ENCODE results near the gene LLGL2.

Gene LLGL2

DNA sequence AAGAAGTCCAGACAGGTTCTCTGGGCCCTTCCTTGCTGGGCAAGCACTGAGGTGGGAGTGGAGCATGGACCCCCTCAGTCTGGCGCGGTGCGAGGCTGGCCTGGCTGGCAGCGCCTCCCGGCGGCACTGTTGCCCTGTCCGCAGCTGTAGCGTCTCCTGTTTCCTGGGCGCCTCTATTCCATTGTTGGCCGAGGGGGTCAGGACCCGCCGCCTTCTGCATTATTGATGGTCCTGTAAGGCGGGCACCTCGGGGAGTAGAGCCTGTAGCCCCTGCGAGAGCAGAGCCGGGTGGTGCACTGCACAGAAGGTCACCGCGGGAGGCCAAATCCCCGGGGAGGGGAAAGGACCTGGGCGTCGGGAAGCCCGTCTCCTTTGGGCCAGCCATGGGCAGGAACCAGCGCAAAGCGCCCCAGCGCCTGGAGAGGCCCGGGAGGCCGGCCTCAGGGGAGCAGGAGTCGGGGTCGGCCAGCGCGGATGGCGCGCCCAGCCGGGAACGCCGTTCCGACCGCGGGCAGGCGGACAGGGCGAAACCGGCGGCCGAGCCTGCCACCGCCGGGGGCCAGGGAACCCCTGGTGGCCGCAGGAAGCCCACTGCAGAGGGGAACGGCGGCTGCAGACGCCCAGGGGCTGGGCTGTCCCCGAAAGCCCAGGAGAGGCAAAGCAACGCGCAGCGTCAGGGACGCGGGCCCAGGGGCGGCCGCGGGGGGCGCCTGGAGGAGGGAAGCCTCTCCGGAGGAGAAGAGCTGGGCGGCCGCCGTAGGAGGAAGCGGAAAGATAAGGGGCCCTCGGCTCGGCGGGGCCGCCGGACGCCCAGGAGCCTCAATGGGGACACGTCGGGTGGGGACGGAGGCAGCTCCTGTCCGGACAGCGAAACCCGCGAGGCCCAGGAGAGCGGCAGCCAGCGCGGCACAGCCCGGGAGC is 62.4 kb downstream of the LLGL2 start, which contains the start of gene MYO15B:
Gene MYO15B, plus strand, starts transcription at position 126 of the 921 bp plus-strand sequence. Its CDS starts 258 bp downstream, at position 384.
- H3K27ac ChIP-seq: peak within 1 kb of the TSS; percentile 64

DNA sequence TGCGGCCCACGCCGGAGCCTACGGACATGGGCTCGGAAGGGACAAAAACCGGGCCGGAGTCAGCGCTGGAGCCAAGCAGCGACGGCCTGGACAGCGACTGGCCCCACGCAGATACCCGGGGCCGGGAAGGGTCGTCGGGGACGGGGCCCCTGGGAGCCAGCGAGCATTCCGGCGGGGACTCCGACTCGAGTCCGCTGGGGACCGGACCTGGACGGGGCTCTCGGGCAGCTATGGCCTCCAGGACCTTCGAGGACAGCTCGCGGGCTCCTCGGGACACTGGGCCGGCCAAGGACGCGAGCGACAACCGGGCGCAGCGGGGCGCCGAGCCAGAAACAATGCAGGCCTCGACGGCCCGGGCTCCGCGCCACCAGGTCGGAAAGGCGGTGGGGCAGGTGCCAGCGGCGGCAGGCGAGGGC is 63.1 kb downstream of the LLGL2 start:
- no peak for TF ChIP-seq ZFX (IDR thresholded peaks at IDR 0.05; ENCODE audit: borderline replicate concordance)
- TF ChIP-seq, protein P1, sequence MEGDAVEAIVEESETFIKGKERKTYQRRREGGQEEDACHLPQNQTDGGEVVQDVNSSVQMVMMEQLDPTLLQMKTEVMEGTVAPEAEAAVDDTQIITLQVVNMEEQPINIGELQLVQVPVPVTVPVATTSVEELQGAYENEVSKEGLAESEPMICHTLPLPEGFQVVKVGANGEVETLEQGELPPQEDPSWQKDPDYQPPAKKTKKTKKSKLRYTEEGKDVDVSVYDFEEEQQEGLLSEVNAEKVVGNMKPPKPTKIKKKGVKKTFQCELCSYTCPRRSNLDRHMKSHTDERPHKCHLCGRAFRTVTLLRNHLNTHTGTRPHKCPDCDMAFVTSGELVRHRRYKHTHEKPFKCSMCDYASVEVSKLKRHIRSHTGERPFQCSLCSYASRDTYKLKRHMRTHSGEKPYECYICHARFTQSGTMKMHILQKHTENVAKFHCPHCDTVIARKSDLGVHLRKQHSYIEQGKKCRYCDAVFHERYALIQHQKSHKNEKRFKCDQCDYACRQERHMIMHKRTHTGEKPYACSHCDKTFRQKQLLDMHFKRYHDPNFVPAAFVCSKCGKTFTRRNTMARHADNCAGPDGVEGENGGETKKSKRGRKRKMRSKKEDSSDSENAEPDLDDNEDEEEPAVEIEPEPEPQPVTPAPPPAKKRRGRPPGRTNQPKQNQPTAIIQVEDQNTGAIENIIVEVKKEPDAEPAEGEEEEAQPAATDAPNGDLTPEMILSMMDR (IDR thresholded peaks at IDR 0.05): no peak
- peak overlapping the region; percentile 64 for H3K27ac ChIP-seq

More for the DNA sequence above, 62.4 kb downstream of the LLGL2 start, which contains the start of gene MYO15B:
- TF ChIP-seq, protein P1 (IDR thresholded peaks at IDR 0.05): no peak
- TF ChIP-seq ZFX (IDR thresholded peaks at IDR 0.05; ENCODE audit: borderline replicate concordance): no peak

DNA sequence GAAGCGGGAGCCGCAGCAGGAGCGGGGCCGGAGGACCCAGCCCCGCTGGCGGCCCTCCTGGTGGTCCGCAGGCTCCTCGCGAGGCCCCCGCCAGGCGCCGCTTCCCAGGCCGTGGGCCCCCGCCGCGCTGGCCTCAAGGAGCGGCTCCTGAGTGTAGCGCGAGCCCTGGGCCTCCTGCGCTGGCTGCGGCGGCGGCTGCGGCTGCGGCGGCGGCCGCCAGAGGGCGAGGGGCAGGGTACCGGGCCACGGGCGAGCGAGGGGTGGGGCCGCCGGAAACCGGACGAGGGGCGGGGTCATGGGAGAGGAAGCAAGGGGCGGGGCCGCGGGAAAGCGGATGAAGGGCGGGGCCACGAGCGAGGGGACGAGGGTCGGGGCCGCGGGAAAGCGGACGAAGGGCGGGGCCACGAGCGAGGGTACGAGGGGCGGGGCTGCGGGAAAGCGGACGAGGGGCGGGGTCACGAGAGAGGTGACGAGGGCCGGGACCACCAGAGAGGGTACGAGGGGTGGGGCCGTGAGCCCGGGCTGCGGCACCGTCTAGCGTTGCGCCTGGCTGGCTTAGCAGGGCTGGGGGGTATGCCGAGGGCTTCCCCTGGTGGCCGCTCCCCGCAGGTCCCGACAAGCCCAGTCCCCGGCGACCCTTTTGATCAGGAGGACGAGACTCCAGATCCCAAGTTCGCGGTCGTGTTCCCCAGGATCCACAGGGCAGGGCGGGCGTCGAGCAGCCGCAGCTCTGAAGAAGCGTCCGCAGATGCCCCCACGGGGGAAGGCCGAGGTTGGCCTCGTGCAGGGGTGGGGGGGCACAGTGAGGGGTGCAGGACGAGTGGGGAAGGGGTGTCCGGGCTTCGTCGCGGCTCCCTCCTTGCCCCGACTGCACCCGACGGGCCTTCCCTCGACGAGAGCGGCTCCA is 63.8 kb downstream of the LLGL2 start:
- TF ChIP-seq, protein P1 (IDR thresholded peaks at IDR 0.05): peak; percentile 92
- no peak for TF ChIP-seq ZFX (IDR thresholded peaks at IDR 0.05; ENCODE audit: borderline replicate concordance)
- peak overlapping the region; percentile 64 for H3K27ac ChIP-seq

DNA sequence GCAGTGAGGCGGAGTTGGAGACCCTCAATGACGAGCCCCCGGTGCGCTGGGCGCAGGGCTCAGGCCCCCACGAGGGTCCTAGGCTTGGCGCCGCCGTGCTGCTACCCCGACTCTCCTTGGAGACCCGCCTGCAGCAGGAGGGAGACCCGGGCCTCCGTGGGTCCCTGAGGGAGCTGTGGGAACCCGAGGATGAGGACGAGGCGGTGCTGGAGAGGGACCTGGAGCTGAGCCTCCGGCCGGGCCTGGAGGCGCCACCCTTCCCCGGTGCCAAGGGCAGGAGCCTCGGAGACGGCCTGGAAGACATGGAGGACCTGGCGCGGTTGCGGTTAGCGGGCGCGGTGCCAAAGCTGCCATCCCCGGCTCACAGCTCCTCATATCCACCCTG is 64.4 kb downstream of the LLGL2 start:
- H3K27ac ChIP-seq: no peak overlapping the region; the same call in 1 of the 2 replicates
- TF ChIP-seq, protein P1 (IDR thresholded peaks at IDR 0.05): no peak
- TF ChIP-seq ZFX (IDR thresholded peaks at IDR 0.05; ENCODE audit: borderline replicate concordance): no peak

DNA sequence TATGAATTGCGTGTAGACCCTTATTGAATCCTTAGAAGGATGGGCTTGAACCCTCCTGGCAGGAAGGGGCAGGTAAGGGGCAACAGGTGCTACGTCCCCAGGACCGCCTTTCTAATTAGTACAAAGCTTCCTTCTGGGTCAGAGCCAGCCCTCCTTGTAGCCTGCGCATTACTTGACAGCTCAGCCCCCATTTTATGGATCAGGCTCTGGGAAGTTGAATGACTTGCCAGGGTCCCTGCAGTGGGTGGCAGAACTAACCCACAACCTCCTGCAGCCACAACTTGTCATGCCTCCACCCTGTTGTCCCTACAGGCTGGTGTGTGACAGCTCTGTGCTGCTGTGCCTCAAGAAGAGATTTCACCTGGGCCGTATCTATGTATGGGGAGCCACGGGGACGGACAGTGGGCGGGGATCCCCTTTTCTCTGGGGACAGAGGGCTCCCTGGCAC is 64.8 kb downstream of the LLGL2 start:
- TF ChIP-seq ZFX (IDR thresholded peaks at IDR 0.05; ENCODE audit: borderline replicate concordance): no peak
- TF ChIP-seq, protein P1 (IDR thresholded peaks at IDR 0.05): no peak
- no peak overlapping the region for H3K27ac ChIP-seq

DNA sequence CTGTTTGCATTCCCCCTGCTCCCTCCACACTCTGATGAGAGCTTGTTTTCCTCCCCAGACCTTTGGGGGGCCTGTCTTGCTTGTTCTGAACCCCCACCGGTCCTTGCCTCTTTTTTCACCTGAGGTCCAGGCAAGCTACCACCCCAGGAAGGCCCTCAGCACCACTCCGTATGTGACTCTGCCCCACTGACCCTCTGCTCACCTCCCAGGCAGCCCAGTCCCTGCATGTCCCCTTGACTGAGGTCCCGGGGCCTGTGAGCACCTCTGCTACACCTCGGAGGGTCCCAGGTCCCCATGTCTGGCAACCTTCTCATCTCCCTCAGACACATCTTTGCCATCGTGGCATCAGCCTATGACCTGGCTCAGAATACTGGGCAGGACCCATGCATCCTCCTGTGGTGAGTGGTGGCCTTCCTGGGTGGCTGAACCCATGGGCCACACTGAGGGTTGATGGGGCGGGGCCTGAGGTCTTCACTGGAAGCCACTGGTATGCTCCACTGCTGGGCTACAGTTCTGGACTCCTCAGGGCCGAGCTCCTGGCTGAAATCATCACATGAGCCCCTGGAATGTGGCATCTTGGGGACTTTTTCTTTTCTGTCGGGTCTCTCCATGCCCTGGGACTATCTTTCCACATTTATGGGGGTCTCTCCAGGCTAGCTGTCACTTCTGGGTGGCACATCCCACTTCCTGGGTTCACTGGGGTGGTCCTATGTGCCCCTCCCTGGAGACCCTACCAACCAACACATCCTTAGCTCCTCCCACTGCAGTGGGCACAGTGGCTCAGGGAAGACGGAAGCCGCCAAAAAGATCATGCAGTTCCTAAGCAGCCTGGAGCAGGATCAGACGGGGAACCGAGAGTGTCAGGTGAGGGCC is 65.6 kb downstream of the LLGL2 start:
- no peak overlapping the region for H3K27ac ChIP-seq
- no peak for TF ChIP-seq ZFX (IDR thresholded peaks at IDR 0.05; ENCODE audit: borderline replicate concordance)
- TF ChIP-seq, protein P1 (IDR thresholded peaks at IDR 0.05): no peak

Data from 22Rv1 (cell line).